DMS 273 (cell line): ENCODE results near the gene OTUD1.

Experiments
- DNase-seq: peaks from one replicate; lab custom pipeline; 2025; ENCODE audit not compliant: unreplicated experiment; lab: John Stamatoyannopoulos, UW

The OTUD1 gene

GRCh38 chr10:23467012-23467411 is 28.1 kb downstream of the OTUD1 start:
- no peak for DNase-seq

- DNase-seq = no peak
Observed at GRCh38 chr10:23467548-23467947, 28.7 kb downstream of the OTUD1 start.

- no peak for DNase-seq
Observed at GRCh38 chr10:23469596-23470237, 30.8 kb downstream of the OTUD1 start.

- DNase-seq = no peak
Observed at GRCh38 chr10:23472181-23472580, 33.3 kb downstream of the OTUD1 start.

- DNase-seq = no peak
Observed at GRCh38 chr10:23474081-23474480, 35.2 kb downstream of the OTUD1 start.

GRCh38 chr10:23474626-23475025 is 35.8 kb downstream of the OTUD1 start:
- DNase-seq = no peak

- no peak for DNase-seq
Observed at GRCh38 chr10:23478570-23478969, 39.7 kb downstream of the OTUD1 start.

- DNase-seq = no peak
Observed at GRCh38 chr10:23479798-23480473, 41.1 kb downstream of the OTUD1 start.

GRCh38 chr10:23481363-23481961 is 42.6 kb downstream of the OTUD1 start:
- DNase-seq = no peak

- DNase-seq = no peak
Observed at GRCh38 chr10:23490115-23490514, 51.2 kb downstream of the OTUD1 start.
